ENCODE results near the gene BCAS3.

BCAS3 gene

GRCh38 chr17:61081959-61082358, 404.3 kb downstream of the BCAS3 start:
- no peak for DNase-seq

DNA sequence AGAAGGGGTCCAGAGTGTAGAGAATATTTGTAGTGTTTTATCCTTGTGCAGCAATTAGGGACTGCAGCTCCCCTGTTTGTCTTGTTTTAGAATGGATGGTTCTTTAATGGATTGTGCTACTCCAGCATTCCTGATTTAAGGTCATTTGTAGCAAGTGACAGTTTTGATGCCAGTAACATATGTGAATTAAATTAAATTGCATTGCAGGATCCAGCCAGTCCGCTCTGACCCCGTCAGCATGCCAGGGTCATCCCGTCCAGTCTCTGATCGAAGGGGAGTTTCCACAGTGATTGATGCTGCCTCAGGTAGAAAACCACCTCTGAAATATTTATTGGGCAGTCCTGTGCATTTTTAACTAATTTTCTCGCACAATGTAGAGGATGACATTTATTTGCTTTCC, 406.6 kb downstream of the BCAS3 start:
- DNase-seq: no peak

DNA sequence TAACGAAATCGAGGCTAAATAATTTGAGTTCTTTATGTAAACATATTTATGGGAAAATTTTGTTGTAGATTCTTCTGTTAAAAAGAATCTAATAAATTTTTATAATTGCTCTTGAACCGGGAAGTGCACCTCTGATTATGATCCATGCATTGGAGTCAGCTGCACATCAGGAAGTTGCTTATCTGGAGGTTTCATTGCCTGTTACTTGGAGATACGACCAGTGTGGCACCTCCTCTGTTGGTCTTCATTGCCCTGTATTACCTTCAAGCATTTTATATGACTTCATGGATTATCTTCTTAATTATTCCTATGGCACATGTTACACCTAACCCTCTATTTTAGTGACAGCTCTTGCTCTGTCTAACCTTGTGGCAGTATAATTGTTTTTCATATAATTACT, 409.4 kb downstream of the BCAS3 start:
- DNase-seq: no peak

GRCh38 chr17:61088556-61088955, 410.9 kb downstream of the BCAS3 start:
- no peak for DNase-seq

DNA sequence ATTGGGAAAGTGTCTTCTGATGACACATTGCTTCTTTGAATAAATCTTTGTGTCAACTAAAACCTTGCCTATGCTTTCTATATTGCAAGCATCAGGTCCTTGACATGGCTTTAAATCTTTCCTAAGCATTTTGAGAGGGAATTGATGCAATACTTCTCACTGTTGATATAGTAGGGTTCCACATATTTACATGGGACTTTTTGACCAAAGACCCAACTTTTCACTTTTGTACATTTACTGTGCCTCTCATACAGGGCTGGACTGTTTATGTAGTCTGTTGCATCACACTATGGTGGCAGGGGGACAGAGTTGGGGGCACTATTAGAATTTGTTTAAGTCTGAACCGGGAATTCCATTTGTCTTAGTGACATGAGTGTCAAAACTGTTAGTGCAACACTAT, 413.4 kb downstream of the BCAS3 start:
- DNase-seq: no peak

- no peak for DNase-seq
Observed at GRCh38 chr17:61097781-61098180, 420.1 kb downstream of the BCAS3 start.

GRCh38 chr17:61106354-61106753, 428.7 kb downstream of the BCAS3 start:
- no peak for DNase-seq

- DNase-seq: no peak
Observed at GRCh38 chr17:61116577-61116976, 438.9 kb downstream of the BCAS3 start.

DNA sequence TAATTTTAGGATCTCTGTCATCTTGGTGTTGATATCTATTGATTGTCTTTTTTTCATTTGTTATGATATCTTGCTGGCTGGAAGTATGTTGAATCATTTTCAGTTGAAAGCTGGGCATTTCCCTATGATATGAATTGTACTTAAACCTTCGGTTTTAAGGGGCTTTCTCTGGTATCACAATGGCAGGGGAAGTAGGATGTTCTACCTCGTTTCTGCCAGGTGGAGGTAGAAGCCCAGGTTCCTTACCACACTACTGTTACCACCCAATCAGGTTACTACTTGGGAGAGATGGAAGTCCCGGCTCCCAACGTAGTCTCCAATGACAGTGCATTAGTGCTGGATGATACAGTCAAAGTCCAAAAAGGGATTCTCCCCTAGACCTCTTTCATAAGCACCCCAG, 440.3 kb downstream of the BCAS3 start:
- no peak for DNase-seq

DNA sequence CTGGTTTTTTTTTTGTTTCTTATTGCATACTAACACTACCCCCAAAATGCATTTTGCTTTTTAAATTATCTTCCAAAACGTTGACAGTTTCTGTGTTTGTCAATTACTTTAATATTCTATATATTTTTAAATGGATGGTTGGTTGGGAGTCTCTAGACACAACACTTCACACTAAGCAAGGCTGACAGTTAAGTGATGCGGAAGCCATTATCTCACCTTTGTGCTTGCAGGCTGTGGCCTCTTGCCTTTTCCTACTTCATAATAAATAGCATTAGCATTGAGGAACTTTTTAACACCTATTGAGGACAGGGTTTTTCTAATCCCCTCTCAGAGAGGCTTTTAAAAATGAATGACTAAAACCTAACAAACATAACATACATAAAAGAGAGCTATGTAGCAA, 441.2 kb downstream of the BCAS3 start:
- no peak for DNase-seq

GRCh38 chr17:61122326-61122913, 444.8 kb downstream of the BCAS3 start:
- no peak for DNase-seq

GRCh38 chr17:61124562-61124961, 446.9 kb downstream of the BCAS3 start:
- no peak for DNase-seq

DNA sequence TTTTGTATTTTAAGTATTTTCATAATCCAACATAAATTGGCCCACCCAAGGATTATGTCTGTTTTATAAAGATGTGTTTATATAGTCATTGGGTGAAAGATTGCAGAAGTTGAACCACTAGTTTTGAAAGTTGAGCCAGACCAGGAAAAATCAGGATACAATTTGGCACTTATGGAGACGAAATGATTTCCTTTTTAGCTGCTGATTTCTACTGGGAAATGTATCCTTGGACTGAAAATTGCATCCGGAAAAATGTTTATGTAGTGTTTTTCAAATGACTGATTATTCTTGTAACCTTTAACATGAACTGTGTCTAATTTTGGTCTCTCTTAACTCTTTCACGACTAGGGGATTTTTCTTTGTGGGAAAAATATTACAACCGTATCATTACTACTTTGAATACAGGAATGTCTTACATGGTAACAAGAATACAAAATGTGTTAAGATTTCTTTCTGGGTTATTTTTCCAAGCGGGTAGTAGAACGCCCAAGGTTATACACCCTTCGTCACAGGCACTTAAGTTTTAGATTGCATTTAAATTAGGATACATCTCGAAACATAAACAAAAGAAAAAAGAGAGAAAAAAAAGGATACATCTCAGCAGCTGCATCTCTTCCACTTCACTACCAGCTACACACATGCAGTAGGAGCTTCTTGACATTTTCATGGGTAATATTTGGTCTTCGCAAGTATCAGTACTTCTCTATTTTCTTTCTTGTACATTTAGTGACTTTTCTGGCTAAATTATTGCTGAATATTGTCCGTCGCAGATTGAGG, 449.0 kb downstream of the BCAS3 start:
- no peak for DNase-seq

DNA sequence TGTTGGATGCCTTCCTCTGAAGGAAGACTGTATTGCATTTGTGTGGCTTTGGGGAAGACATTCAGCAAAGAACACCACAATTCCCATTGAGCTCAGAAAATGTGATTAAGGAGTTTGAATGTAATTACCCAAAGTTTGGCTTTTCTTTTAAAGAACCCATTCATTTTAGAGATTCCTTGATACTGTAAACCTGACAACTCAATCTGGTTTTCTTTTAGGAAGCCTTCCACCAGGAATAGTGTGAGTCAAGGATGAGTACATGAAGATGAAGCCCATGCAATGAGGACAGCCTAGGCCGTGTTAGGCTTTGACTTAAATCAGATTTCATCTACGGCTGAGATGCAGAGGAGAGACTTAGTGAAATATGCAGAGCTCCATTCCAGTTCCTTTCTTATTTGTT, 450.3 kb downstream of the BCAS3 start:
- DNase-seq: no peak

- DNase-seq: no peak
Observed at GRCh38 chr17:61128661-61129115, 451.0 kb downstream of the BCAS3 start.

- DNase-seq: peak; percentile 57
Observed at GRCh38 chr17:61129267-61130254, 451.9 kb downstream of the BCAS3 start.

DNA sequence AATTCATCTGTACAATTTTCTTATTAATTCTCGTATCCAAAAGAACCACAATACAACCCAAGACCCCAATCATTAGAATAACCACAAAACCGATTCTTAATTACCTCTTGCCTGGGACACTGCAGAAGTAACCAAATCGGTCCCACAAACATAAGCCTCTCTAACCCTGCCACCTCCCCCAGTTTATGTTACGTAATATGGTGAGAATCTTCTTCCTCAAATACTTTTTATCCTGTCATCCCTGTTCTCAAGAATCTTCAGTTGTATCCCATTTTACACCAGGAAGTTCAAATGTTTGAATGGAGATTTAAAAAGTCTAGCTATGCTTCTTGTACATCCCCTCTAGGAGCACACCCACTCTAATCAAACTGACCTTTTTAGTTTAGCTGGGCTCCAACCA, 452.7 kb downstream of the BCAS3 start:
- no peak for DNase-seq

- peak; percentile 68 for DNase-seq
Observed at GRCh38 chr17:61131585-61131984, 453.9 kb downstream of the BCAS3 start.

- DNase-seq: peak; percentile 72
Observed at GRCh38 chr17:61132524-61132923, 454.9 kb downstream of the BCAS3 start.

GRCh38 chr17:61133853-61134252, 456.2 kb downstream of the BCAS3 start:
- DNase-seq: no peak

- DNase-seq: no peak
Observed at GRCh38 chr17:61134551-61135235, 457.0 kb downstream of the BCAS3 start.

DNA sequence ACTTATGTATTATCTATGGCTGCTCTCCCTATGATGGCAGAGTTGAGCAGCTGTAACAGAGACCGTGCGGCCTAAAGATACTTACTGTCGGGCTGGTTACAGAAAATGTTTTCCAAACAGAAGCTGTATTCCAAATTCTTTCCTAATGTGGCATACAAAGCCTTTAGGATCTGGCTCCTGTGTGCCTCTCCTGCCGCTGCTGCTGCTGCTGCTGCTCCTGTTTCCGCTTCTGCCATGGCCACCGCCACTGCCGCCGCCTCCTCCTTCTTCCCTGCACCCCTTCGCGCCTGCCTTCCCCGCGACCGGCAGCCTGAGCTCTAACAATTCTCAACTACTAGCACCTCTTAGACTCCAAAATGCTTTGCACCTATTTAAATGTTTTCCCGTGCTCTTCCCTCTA, 458.1 kb downstream of the BCAS3 start:
- DNase-seq: no peak

DNA sequence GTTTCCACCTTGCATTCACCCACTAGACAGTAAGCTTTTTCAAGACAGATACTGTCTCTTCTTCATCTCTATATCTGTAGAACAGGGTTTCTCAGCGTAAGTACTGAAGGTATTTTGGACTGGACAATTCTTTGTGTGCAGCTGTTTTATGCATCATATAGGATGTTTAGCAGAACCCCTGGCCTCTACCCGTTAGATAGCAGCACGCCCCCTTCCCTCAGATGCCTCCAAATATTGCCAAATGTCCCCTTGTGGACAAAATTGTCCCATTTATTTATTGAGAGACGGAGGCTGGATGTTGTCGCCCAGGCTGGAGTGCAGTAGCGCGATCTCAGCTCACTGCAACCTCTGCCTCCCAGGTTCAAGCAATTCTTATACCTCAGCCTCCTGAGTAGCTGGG, 458.6 kb downstream of the BCAS3 start:
- DNase-seq: no peak
